Measurements from ENCODE around the gene ARHGAP6.

DNA sequence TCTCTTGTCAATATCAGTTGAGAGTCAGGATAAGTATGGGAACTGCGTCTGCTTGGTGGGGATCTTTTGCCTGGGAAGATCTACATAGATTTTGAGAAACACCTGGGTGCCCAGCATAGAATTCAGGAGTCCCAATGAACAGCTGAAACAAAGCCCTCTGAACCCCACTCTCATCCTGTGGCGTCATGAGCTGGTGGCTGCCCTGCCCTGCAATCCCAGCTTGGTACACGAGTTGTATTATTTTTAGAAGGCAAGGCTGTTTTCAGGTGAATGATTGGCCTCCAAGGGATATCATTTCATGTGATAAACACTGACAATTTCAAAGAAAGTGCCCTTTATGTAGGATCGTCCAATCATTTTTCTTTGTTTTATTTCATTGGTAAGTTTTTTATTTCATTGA is 493.8 kb downstream of the ARHGAP6 start:
- TF ChIP-seq CEBPB (IDR thresholded peaks at IDR 0.05; ENCODE audit: low read depth, low read length), result no peak
- TF ChIP-seq POLR2A (IDR thresholded peaks at IDR 0.05; ENCODE audit: low read depth, low read length), result no peak
- TF ChIP-seq, protein P1, sequence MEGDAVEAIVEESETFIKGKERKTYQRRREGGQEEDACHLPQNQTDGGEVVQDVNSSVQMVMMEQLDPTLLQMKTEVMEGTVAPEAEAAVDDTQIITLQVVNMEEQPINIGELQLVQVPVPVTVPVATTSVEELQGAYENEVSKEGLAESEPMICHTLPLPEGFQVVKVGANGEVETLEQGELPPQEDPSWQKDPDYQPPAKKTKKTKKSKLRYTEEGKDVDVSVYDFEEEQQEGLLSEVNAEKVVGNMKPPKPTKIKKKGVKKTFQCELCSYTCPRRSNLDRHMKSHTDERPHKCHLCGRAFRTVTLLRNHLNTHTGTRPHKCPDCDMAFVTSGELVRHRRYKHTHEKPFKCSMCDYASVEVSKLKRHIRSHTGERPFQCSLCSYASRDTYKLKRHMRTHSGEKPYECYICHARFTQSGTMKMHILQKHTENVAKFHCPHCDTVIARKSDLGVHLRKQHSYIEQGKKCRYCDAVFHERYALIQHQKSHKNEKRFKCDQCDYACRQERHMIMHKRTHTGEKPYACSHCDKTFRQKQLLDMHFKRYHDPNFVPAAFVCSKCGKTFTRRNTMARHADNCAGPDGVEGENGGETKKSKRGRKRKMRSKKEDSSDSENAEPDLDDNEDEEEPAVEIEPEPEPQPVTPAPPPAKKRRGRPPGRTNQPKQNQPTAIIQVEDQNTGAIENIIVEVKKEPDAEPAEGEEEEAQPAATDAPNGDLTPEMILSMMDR (conservative IDR thresholded peaks at IDR 0.05; ENCODE audit: low read depth, low read length), result no peak
